ENCODE results near the gene ALOX12B. TPM values are rescaled to one million over a fixed set of nuclear protein-coding genes. Genes with fewer than 3 reads are reported as not detected.
"Not testable (repeated sequence)": the region's sequence is repeated elsewhere in the genome, so short reads cannot be mapped to it uniquely, and the experiment has no call there.

Gene ALOX12B
- polyA plus RNA-seq, 3 donors, result 0.54 to 0.91 (median 0.68) TPM

DNA sequence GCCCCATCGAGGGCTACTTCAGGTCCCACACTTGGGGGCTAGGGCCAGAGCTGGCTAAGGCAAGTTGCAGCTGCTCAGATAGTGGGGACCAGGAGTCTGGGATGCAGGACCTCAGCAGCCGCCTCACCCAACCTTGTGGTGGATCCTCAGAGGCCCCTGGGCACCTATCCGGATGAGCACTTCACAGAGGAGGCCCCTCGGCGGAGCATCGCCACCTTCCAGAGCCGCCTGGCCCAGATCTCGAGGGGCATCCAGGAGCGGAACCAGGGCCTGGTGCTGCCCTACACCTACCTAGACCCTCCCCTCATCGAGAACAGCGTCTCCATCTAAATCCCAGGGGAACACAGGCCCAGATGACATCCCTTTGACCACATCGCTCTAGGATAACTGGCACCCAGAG is 39.3 kb downstream of the ALOX12B start:
- DNase-seq (ENCODE audit: low read depth in 3 of 3, low spot score in 2 of 3), result no peak

DNA sequence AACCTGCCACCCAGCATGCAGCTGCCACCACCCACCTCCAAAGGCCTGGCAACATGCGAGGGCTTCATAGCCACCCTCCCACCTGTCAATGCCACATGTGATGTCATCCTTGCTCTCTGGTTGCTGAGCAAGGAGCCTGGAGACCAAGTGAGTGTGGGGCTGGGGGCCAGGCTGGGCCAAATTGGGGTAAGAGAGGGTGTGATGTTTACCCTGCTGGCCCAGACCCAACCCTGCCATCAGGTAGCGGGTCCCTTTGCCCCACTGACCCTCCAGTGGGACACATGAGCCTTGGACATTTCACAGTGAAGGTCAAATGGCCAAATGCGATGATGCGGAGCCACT is 39.8 kb downstream of the ALOX12B start:
- no peak for DNase-seq (ENCODE audit: low read depth in 3 of 3, low spot score in 2 of 3)

DNA sequence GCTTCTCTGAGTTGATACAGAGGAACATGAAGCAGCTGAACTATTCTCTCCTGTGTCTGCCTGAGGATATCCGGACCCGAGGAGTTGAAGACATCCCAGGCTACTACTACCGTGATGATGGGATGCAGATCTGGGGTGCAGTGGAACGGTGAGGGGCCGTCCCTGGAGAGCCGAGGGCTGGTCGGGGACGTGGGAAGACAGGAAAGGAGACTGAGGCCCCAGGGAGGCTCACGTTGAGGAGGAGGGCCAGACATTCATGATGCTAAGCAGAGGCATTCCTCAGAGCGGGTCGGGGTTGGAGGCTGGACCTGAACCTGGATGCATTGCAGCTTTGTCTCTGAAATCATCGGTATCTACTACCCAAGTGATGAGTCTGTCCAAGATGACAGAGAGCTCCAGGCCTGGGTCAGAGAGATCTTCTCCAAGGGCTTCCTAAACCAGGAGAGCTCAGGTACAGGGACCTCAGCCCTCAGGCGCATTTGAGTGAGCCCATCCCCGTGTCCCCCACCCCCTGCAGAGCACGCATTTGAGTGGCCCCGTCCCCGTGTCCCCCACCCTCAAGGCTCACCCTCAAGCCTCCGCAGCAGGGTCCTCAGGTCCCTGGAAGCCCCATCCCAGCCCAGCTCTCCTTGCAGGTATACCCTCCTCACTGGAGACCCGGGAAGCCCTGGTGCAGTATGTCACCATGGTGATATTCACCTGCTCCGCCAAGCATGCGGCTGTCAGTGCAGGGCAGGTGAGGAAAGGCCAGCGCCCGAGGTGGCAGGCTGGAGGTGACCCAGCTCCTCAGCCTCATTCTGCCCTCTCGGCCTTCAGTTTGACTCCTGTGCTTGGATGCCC is 40.4 kb downstream of the ALOX12B start:
- no peak for DNase-seq (ENCODE audit: low read depth in 3 of 3, low spot score in 2 of 3)

DNA sequence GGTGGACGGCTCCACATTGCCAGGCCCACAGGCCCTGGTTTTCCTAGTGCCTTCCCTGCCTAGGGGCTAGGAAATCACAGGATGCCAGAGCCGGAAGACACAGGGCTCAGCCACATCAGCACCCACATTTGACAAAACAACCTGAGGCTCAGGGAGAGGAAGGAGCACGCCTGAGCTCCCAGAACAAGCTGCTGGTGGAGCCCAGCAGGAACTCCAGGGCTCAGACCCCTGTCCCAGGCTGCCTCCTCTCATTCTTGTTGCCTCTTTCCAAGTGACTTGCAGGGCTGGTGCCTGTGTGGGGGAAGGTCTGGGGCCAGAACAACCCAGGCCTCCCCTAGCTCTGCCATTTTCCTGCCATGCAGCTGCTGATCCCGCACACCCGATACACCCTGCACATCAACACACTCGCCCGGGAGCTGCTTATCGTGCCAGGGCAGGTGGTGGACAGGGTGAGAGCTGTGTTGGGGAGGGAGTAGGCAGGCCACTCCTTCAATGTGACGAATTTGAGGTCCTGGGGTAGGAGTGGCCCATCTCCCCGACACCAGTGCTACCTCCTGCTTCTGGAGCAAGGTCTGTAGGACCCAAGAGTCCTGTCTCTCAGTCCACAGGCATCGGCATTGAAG is 41.1 kb downstream of the ALOX12B start:
- no peak for DNase-seq (ENCODE audit: low read depth in 3 of 3, low spot score in 2 of 3)

DNA sequence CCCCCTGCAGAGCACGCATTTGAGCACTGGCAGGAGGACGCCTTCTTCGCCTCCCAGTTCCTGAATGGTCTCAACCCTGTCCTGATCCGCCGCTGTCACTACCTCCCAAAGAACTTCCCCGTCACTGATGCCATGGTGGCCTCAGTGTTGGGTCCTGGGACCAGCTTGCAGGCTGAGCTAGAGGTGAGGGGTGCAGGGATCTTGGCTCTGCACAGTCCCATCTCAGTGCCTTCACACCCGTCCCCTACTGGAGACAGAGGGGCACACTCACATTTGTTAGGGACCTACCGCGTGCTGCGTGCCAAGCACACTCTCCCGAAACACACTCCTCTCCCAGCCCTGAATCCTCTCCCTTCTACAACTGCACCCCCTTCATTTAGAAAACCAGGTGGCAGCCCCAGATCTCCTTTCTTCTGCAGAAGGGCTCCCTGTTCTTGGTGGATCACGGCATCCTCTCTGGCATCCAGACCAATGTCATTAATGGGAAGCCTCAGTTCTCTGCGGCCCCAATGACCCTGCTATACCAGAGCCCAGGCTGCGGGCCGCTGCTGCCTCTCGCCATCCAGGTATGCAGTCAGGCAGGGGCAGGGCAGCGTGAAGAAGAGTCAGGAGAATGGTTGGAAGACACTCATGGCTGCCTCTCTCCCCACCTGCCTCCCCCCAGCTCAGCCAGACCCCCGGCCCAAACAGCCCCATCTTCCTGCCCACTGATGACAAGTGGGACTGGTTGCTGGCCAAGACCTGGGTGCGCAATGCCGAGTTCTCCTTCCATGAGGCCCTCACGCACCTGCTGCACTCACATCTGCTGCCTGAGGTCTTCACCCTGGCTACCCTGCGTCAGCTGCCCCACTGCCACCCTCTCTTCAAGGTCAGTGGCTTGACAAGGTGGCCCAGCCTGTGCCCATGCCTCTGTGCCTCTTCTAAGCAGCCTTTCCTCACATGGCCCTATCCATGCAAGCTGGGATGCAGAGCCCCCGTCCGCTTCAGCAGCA is 42.4 kb downstream of the ALOX12B start:
- DNase-seq (ENCODE audit: low read depth in 3 of 3, low spot score in 2 of 3), result no peak

DNA sequence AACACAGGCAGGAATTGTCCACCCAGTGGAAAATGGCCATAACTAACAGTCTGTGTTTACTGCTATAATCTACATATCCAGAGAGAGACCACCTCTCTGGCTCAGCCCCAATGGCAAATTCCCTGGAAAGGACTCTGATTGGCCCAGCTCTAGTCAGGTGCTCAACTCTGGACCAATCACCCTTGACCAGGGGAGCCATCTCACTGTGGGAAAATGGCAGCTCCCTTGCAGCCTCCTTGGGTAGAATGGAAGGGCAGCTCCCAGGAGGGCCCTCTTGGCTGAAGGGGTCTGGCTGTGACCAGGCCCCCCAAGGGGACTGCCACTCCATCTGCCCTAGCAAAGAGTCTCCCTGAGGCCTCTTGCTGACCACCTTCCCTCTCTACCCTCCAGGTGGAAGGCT is 45.5 kb downstream of the ALOX12B start:
- DNase-seq (ENCODE audit: low read depth in 3 of 3, low spot score in 2 of 3), result no peak

DNA sequence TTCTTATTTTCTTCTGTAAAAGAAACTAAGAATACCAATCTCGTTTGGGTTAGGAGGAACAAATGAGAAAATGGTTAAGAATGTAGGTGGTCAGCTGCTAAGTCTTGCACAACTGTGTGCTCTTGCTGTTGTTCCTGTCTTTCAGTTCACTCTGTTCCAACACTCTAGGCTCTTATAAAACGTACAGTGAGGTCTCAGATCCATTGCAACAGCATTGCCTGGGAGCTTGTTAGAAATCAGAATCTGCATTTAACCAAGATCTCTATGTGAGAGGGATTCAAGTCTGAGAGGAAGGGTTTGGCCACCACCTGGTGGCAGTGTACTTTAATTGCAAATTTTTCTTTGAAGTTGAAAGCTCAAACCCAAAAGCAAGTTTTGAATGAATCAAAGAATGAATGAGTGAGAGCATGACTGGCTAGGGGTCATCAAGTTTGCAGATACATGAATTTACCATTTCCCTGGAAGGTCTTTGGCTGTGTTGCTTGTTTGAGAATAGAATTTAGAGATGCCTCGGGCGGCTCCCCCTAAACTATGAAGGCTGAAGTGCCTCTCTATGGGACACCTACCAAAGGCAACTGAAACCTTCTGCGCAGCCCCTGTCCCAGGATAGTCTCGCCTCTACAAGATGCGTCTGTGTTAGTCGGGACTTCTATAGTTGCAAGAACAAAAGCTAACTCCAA is 46.1 kb downstream of the ALOX12B start:
- no peak for DNase-seq (ENCODE audit: low read depth in 3 of 3, low spot score in 2 of 3)

DNA sequence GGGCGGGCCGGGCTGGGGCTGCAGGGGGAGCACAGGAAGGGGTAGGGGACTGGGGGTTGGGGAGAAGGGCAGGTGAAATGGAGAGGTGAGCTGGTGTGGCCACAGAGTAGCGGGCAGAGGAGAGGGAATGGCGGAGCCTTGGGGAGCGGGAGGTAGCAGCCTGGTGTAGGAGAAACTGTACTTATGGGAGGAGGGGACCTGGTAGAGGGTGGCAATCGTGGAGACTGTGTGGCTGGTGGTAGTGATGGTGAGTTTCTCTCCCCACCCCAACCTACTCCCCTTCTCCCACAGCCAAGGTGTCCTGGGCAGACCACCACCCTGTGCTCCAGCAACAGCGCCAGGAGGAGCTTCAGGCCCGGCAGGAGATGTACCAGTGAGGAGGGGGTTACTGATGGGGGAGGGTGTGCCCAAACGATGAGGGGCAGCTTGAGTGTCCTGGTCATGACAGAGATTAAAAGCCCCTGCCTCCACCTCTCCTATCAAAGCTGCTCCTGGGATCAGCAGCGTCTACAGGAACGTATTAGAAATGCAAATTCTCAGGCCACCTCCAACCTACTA is 47.8 kb downstream of the ALOX12B start:
- DNase-seq (ENCODE audit: low read depth in 3 of 3, low spot score in 2 of 3), result no peak

DNA sequence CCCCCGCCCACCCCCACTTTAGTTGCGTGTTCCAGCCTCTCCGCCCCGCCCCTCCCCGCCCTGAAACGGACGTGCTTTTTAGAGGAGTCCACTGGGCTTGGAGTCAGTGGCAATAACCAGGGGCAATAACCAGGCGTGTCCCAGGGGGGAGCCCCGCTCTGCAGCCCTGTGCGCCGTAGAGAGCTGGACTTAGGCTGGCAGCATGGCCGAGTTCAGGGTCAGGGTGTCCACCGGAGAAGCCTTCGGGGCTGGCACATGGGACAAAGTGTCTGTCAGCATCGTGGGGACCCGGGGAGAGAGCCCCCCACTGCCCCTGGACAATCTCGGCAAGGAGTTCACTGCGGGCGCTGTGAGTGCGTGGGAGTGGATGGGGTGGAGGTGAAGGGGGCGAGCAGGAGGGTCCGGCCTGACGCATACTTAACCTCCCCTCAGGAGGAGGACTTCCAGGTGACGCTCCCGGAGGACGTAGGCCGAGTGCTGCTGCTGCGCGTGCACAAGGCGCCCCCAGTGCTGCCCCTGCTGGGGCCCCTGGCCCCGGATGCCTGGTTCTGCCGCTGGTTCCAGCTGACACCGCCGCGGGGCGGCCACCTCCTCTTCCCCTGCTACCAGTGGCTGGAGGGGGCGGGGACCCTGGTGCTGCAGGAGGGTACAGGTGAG is 48.4 kb downstream of the ALOX12B start, which contains the start of gene ALOX15B:
Gene ALOX15B, plus strand, starts transcription at position 106 of the 657 bp plus-strand sequence. Its CDS starts 97 bp downstream, at position 203.
- DNase-seq (ENCODE audit: low read depth in 3 of 3, low spot score in 2 of 3), result no peak

DNA sequence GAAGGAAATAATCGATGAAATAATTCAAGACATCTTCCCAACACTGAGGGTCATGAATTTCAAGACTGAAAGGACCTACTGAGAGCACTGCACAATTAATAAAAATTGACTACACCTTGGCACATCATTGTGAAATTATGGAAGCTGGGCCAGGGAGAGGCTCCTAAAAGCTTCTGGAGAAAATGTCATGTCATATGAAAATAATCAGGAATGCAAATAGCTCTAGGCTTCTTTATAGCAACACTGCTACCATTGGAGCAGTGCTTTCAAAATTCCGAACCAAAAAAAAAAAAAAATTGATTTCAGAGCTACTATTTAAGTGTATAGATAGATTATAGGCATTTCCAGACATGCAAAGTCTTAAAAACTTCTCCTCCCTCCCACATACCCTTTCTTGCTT is 55.1 kb downstream of the ALOX12B start:
- no peak for DNase-seq (ENCODE audit: low read depth in 3 of 3, low spot score in 2 of 3)

DNA sequence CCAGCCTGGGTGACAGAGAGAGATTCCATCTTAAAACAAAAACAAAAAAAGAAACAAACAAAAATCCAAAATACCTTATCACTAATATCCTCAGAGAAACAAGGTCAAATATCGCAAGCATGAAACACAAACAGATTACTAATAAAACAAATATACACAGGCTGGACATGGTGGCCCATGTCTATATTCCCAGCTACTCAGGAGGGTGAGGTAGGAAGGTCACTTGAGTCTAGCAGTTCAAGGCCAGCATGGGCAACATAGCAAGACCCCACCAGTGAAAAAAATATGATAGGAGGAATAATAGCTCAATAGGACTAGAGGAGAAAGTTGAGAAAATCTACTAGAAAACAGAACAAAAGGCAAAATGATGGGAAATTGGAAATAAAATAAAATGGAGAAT is 55.6 kb downstream of the ALOX12B start:
- no peak for DNase-seq (ENCODE audit: low read depth in 3 of 3, low spot score in 2 of 3)

DNA sequence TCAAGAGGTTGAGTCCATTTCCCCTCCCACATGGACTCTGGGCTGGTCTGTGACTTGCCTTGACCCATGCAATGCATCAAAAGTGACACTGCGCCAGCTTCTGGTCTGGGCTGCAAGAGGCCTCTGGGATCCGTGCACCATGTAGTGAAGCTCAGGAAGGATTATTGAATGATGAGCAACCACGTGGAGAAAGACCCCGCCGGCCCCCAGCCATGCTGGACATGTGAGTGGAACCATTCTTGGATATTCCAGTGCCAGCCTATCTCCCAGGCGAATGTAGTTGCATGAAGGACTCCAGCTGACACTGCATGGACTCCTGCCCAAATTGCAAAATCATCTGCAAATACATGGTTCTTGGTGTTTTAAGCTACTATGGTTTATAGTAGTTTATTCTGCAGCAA is 56.3 kb downstream of the ALOX12B start:
- DNase-seq (ENCODE audit: low read depth in 3 of 3, low spot score in 2 of 3), result no peak

DNA sequence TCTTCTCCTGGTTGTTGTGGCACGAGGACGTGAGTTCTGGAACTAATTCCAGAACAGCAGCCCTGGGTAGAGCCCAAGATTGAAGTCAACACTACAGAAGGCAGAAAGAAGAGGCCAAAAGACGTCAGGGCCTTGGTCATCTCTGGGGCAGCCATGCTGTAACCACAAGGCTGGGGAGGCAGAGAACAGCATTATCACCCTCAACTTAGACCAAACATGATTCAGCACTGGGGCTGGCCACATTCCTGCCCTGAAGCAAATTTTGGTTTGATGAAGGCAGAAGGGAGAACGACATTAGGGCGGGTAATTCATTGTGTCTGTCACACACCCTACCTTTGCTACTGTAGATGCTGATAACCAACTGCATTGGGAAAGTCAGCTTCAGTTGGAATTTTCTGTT is 58.4 kb downstream of the ALOX12B start:
- no peak for DNase-seq (ENCODE audit: low read depth in 3 of 3, low spot score in 2 of 3)

DNA sequence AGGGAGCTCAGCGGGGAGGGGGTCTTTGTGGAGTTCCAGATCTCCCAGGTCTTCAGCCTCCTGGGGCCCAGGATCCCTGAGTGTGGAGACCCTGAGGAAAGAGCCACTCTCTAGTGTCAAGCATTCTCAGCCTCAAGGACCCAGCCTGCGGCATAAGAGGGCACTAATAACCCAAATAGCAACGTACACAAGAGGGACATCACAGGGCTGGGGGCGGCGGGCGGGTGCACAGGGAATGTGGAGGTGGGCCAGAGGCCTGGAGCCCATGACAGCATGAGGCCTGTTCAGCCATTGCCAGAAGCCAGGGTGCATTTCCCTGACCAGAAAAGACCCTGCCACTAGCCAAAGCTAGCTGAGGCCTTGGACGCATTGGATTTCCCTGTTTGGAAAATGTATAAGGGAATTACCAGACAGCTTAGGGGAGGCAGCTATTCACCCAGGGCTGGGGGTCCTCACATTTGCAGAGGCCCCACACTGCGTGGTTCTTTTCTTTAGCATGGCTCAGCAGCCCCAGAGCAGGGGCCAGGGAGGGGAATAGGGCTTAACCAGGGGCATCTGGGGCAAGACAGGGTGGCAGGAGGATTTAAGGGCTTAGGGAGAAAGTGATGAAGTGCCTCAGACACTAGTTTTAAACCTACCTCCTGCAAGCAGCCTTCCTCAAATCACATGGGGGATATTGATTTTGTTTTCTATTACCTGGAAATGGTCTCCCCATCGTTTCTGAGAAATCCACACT is 62.2 kb downstream of the ALOX12B start:
- no peak for DNase-seq (ENCODE audit: low read depth in 3 of 3, low spot score in 2 of 3)

DNA sequence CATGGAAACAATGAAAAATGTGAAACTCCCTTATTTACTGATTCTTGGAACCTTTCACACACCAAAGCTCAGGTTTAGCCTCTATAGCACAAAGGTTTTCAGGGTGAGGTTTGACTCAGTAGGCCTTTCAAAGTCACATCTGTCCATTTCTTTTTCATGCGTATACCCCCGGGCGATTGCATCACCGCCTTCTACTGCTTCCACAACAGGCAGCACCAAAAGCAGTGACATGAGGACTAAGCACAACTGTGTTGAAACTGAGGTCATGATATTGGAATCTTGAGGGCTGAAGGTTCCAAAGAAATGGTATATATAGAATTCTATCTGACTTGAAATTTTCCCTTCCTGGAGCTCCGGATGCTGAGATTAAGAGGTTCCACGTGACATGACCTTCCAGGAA is 63.4 kb downstream of the ALOX12B start:
- not testable (repeated sequence) for DNase-seq (ENCODE audit: low read depth in 3 of 3, low spot score in 2 of 3)
